ENCODE results near the gene TMEM163. TPM values are rescaled to one million over a fixed set of nuclear protein-coding genes. Genes with fewer than 3 reads are reported as not detected.

The TMEM163 gene
- total and polyA plus RNA-seq, 2 donors (not counting 3 experiments of a cell fraction or from before 2014, with no cell fraction given): 1.0 to 2.8 TPM

DNA sequence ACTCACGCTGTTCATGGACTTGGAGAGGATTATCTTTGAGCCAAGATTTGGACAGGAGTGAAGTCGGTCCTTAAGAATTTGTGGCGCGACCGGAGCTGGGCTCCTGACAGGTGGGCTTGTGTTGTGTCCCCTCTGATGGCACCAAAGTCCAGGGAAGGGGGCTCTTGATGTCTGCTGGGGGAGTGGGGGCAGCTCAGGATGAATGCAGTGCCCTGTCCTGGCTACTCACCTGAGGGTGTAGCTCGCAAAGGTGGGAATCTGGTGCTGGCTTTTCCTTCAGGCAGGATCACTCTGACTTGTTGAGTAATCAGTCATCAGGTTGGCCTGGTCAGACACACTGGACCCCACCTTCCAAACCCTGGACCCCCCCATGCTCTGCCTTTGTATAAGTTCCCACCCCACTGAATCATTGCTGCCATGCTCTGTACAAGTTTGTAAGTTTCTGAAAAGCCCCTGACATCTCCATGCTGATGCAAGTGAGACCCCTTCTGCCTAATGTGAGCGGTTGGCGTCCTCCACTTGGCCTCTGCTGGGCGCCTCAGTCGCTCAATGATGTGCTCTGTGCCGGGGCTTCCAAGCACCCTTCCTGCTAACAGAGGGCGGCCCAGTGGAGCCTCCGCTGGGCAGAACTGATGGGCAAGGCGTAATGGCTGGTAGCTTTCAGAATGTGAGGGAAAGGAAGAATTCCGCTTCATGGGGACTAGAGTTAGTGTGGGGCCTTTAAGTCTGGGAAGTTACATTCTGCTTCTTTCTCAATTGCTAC lies 268.9 kb downstream of the TMEM163 start:
- DNase-seq (ENCODE audit: low read depth, low spot score) (no peak), FAIRE-seq (no peak)
- H3K9me3 ChIP-seq (replicated peaks; ENCODE audit: control insufficient read depth, insufficient read depth, low read length): no peaks in the 10 kb centered on the region
- no peak overlapping the region for H3K4me3 ChIP-seq (replicated peaks in 1 of 3; ENCODE audit: insufficient read depth in 1 of 3, low read depth in 1 of 3, low read length in 3 of 3)
- no peaks in the 10 kb centered on the region for H3K9me1 ChIP-seq (replicated peaks; ENCODE audit: control insufficient read depth, extremely low read depth, insufficient read depth, low read length)
- peaks cover 27% of the 10 kb centered on the region for H3K4me1 ChIP-seq (ENCODE audit: control insufficient read depth, extremely low read depth, insufficient read depth, low read length)
- peaks cover 0 to 2% of the 10 kb centered on the region in 2 experiments for H3K36me3 ChIP-seq (ENCODE audit: control insufficient read depth in 2 of 2, extremely low read depth in 1 of 2, insufficient read depth in 2 of 2, low read length in 2 of 2)
- H4K20me1 ChIP-seq (replicated peaks; ENCODE audit: control insufficient read depth, extremely low read depth, insufficient read depth, low read length): no peaks in the 10 kb centered on the region
- no peak overlapping the region for H2AFZ ChIP-seq (ENCODE audit: low read depth, low read length)
- H3K9ac ChIP-seq (replicated peaks; ENCODE audit: extremely low read depth, insufficient read depth, low read length): no peak overlapping the region
- POLR2A ChIA-PET: no interaction called here
- H3K79me2 ChIP-seq (ENCODE audit: control insufficient read depth, insufficient read depth, low read length): no peaks in the 10 kb centered on the region
- H3K27ac ChIP-seq (ENCODE audit: insufficient read depth, low read depth, low read length): no peak overlapping the region
- TF ChIP-seq, protein P1, sequence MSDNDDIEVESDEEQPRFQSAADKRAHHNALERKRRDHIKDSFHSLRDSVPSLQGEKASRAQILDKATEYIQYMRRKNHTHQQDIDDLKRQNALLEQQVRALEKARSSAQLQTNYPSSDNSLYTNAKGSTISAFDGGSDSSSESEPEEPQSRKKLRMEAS (IDR thresholded peaks at IDR 0.05; ENCODE audit: insufficient read depth, insufficient read length): no peak
- dilution Hi-C loops (cut with MboI; ENCODE audit: extremely low pct_ligation_motif_present, low sequenced_read_pairs) (no loop called here), intact Hi-C loops (cut with micrococcal nuclease) (loop anchor here (1.0 to 5.0 kb wide), 8 partner anchors 38 to 564 kb away; no protein-coding TSS in a partner anchor)
- CTCF ChIA-PET: interaction anchor here (0.5 to 11.1 kb wide), 80 partner anchors 9 to 1348 kb away, joined by 3 to 234 read pairs (median 7); partner anchors contain the start of genes CCNT2 and MGAT5
- H3K27me3 ChIP-seq (ENCODE audit: control insufficient read depth in 2 of 2, insufficient read depth in 2 of 2, low read length in 2 of 2): no peaks in the 10 kb centered on the region
- no peak overlapping the region for H3K4me2 ChIP-seq (ENCODE audit: insufficient read depth, low read length)
- BruUV-seq (replicated peaks): no TSS peak

DNA sequence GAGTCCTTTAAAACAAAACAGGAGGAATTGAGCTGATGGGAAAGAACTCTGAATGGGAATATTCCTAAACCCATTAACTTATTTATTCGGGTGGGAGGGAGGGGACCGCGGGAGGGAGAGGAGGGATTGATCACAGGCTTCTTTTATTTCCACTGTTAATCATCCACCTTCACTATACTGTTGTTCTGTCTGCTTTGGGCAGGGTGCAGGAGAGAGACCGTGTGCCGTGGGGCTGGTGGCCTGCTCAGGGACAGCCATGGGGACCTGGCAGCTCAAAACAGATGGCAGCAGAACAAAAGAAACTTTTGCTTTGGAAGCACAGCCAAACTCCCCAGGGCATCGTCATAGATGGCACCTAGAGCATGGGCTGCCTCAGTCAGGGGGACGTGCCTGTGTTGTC lies 269.6 kb downstream of the TMEM163 start:
- Histone ChIP-seq H3K4me3 (replicated peaks in 1 of 3; ENCODE audit: insufficient read depth in 1 of 3, low read depth in 1 of 3, low read length in 3 of 3) (no peak overlapping the region), H4K20me1 (replicated peaks; ENCODE audit: control insufficient read depth, extremely low read depth, insufficient read depth, low read length) (no peaks in the 10 kb centered on the region), H3K27ac (ENCODE audit: insufficient read depth, low read depth, low read length) (no peak overlapping the region), H3K9me1 (replicated peaks; ENCODE audit: control insufficient read depth, extremely low read depth, insufficient read depth, low read length) (no peaks in the 10 kb centered on the region), H3K9ac (replicated peaks; ENCODE audit: extremely low read depth, insufficient read depth, low read length) (no peak overlapping the region), H3K36me3 (ENCODE audit: control insufficient read depth in 2 of 2, extremely low read depth in 1 of 2, insufficient read depth in 2 of 2, low read length in 2 of 2) (peaks cover 0 to 2% of the 10 kb centered on the region in 2 experiments), H2AFZ (ENCODE audit: low read depth, low read length) (no peak overlapping the region), H3K9me3 (replicated peaks; ENCODE audit: control insufficient read depth, insufficient read depth, low read length) (no peaks in the 10 kb centered on the region), H3K4me2 (ENCODE audit: insufficient read depth, low read length) (no peak overlapping the region), H3K79me2 (ENCODE audit: control insufficient read depth, insufficient read depth, low read length) (no peaks in the 10 kb centered on the region), H3K4me1 (ENCODE audit: control insufficient read depth, extremely low read depth, insufficient read depth, low read length) (peaks cover 35% of the 10 kb centered on the region), H3K27me3 (ENCODE audit: control insufficient read depth in 2 of 2, insufficient read depth in 2 of 2, low read length in 2 of 2) (no peaks in the 10 kb centered on the region)
- POLR2A ChIA-PET: no interaction called here
- CTCF ChIA-PET: interaction anchor here (1.0 to 11.1 kb wide), 10 partner anchors 12 to 563 kb away, joined by 3 to 234 read pairs (median 69); no protein-coding TSS in a partner anchor
- TF ChIP-seq POLR2AphosphoS5 (IDR thresholded peaks at IDR 0.05; ENCODE audit: insufficient read depth, low read depth, low read length) (no peak), GATA2 (IDR thresholded peaks at IDR 0.05; ENCODE audit: insufficient read depth, insufficient read length, low read depth, low read length) (no peak), FOS (IDR thresholded peaks at IDR 0.05; ENCODE audit: borderline replicate concordance, insufficient read depth, low read length) (no peak), MYC (IDR thresholded peaks at IDR 0.05; ENCODE audit: low read depth, low read length) (no peak), EZH2 (IDR thresholded peaks at IDR 0.05; ENCODE audit: borderline replicate concordance, low read depth, low read length, severe bottlenecking) (no peak), POLR2A (IDR thresholded peaks at IDR 0.05; ENCODE audit: low read depth, low read length) (no peak), JUN (IDR thresholded peaks at IDR 0.05; ENCODE audit: borderline replicate concordance, insufficient read depth, insufficient read length, low read depth) (no peak)
- TF ChIP-seq, protein P1 (IDR thresholded peaks at IDR 0.05; ENCODE audit: insufficient read depth, insufficient read length): no peak
- TF ChIP-seq, protein P2, sequence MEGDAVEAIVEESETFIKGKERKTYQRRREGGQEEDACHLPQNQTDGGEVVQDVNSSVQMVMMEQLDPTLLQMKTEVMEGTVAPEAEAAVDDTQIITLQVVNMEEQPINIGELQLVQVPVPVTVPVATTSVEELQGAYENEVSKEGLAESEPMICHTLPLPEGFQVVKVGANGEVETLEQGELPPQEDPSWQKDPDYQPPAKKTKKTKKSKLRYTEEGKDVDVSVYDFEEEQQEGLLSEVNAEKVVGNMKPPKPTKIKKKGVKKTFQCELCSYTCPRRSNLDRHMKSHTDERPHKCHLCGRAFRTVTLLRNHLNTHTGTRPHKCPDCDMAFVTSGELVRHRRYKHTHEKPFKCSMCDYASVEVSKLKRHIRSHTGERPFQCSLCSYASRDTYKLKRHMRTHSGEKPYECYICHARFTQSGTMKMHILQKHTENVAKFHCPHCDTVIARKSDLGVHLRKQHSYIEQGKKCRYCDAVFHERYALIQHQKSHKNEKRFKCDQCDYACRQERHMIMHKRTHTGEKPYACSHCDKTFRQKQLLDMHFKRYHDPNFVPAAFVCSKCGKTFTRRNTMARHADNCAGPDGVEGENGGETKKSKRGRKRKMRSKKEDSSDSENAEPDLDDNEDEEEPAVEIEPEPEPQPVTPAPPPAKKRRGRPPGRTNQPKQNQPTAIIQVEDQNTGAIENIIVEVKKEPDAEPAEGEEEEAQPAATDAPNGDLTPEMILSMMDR (IDR thresholded peaks at IDR 0.05; ENCODE audit: extremely low read depth in 1 of 2, insufficient read depth in 1 of 2, low read depth in 1 of 2, low read length in 2 of 2): no peak
- intact Hi-C loops (cut with micrococcal nuclease) (no loop called here), dilution Hi-C loops (cut with MboI; ENCODE audit: extremely low pct_ligation_motif_present, low sequenced_read_pairs) (no loop called here)
- DNase-seq (ENCODE audit: low read depth, low spot score): no peak
- FAIRE-seq: no peak
- BruUV-seq (replicated peaks): no TSS peak
